Right lobe of liver (tissue), 4 donors: ENCODE measurements around the gene CFAP210.

Experiments used
- CTCF ChIP-seq, 4 donors: fragments of 200-600 bp in 3 of 4; fragments of 450-650 bp in 1 of 4; IDR thresholded peaks; one replicate each; pipeline versions ENCODE4 v1.5.1 to v1.8.0; 2016 to 2022; ENCODE audit warnings: antibody characterized with exemption in 4 of 4, mild to moderate bottlenecking in 2 of 4
- POLR2A ChIP-seq: fragments of 450-650 bp; IDR thresholded peaks from one replicate; pipeline ENCODE4 v1.6.1; 2017; ENCODE audit warnings: antibody characterized with exemption, mild to moderate bottlenecking
- donor health status: DM: no; HTN: no; CAD: no.
- donor health status: DM: no; HTN: no; CAD: no.
- donor health status: DM: no; HTN: yes; CAD: no.

- TF ChIP-seq CTCF (IDR thresholded peaks at IDR 0.05) (no peak), POLR2A (no peak)
Measured at GRCh38 chr2:169599568-169599967, 94.6 kb downstream of the CFAP210 start.
